Measurements from ENCODE around the gene LARGE1.

The LARGE1 gene

DNA sequence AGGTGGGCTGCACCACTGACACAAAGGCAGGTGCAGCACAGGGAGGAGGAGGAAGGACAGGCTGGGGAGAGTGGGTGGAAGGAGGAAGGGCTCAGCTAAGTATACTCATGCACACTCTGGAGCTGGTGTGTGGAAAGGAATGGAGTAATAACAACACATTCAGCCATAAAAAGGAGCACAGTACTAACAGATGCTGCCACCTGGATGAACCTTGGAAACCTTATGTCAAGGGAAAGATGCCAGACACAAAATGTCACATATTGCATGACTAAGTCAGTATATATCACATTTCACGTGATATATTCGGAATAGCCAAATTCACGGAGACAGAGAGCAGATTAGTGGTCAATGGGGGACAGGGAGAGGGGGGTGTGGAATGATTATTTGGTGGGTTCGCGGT is 472.5 kb downstream of the LARGE1 start:
- intact Hi-C loops (cut with micrococcal nuclease): no loop called here
- no peaks in the 10 kb centered on the region for H3K36me3 Mint-ChIP-seq (ENCODE audit: low read depth)
- H3K9me3 Mint-ChIP-seq: peaks cover 28% of the 10 kb centered on the region
- H3K4me3 Mint-ChIP-seq: no peak overlapping the region
- no peak overlapping the region for H3K27ac Mint-ChIP-seq
- no peaks in the 10 kb centered on the region for H3K4me1 Mint-ChIP-seq (ENCODE audit: low read depth)
- H3K27me3 Mint-ChIP-seq: no peaks in the 10 kb centered on the region

DNA sequence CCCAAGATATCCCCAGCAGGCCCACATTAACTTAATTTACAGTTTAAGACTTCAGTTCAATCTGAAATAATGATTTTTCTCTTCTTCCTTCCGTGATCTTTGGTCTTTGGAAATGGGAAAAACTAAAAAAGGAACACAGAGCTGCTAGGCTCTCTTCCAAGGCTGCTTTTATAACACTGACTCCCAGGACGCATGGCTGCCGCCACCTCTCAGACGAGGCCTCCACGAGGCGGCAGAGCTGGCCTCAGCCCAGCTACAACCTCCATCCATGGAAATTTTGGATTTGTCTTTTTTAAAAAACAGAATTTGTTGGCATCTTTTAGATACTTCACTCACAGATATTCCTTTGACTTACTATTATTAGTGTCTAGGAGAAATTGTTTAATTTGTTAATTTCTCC is 476.6 kb downstream of the LARGE1 start:
- Mint-ChIP-seq H3K36me3 (ENCODE audit: low read depth) (no peaks in the 10 kb centered on the region), H3K9me3 (peaks cover 10% of the 10 kb centered on the region), H3K4me1 (ENCODE audit: low read depth) (no peaks in the 10 kb centered on the region), H3K4me3 (no peak overlapping the region), H3K27ac (no peak overlapping the region), H3K27me3 (no peaks in the 10 kb centered on the region)
- intact Hi-C loops (cut with micrococcal nuclease): no loop called here

DNA sequence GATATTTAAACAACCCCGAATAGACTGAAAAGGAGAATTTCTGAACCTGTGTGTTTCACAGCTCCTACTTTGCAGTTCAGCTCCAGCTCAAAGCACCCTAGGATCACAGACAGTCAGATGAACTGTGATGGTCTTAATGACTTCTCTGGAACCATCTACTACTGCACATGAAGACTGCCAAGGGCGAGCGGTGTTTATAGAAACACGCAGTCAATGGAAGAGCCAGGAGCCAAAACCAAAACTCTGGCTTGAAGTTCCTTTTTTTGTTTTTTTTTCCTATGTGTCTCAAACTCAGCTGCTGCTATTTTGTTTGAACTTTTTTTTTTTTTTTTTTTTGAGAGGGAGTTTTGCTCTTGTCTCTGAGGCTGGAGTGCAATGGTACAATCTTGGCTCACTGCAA is 479.5 kb downstream of the LARGE1 start:
- Mint-ChIP-seq H3K27ac (no peak overlapping the region), H3K9me3 (no peaks in the 10 kb centered on the region), H3K27me3 (no peaks in the 10 kb centered on the region), H3K4me3 (no peak overlapping the region), H3K36me3 (ENCODE audit: low read depth) (no peaks in the 10 kb centered on the region), H3K4me1 (ENCODE audit: low read depth) (no peaks in the 10 kb centered on the region)
- intact Hi-C loops (cut with micrococcal nuclease): no loop called here

DNA sequence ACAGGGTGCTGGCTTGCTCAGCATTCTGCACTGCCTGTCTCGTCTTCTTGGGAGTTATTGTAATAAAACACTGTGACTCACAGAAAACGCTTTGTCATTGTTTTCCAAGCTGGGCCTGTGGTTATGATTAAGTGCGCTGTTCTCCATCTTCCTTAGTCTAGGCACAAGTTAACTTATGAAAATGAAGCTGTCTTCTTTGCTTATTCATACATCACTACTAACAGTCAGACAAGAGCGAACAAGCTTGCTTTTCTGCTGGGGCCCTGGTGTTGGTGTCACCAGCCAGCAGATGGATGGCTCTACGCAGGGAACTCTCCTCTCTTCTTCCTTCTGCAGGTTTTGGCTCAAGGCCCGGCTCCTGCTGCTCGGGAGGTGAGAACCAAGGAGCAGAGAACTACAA is 482.0 kb downstream of the LARGE1 start:
- no peaks in the 10 kb centered on the region for H3K9me3 Mint-ChIP-seq
- no peak overlapping the region for H3K4me3 Mint-ChIP-seq
- H3K27ac Mint-ChIP-seq: no peak overlapping the region
- H3K27me3 Mint-ChIP-seq: no peaks in the 10 kb centered on the region
- intact Hi-C loops (cut with micrococcal nuclease): no loop called here
- H3K36me3 Mint-ChIP-seq (ENCODE audit: low read depth): no peaks in the 10 kb centered on the region
- H3K4me1 Mint-ChIP-seq (ENCODE audit: low read depth): no peaks in the 10 kb centered on the region

DNA sequence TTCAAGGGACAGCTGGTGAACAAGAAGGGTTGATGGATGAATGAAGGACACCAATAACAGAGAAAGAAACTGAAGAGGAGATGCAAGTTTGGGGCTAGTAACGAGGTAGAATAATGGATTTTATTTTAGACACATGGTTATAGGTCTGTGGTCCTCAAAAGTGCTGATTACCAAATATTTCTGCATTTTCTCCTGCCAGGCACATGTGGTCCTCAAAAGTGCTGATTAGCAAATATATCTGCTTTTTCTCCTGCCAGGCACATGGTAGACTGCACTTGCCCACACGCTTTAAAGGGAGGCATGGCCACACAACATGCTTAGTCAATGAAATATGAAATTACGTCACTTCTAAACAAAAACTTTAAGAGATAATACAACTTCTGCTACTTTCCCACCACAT is 489.0 kb downstream of the LARGE1 start:
- intact Hi-C loops (cut with micrococcal nuclease): no loop called here
- no peaks in the 10 kb centered on the region for H3K36me3 Mint-ChIP-seq (ENCODE audit: low read depth)
- no peak overlapping the region for H3K4me3 Mint-ChIP-seq
- H3K27ac Mint-ChIP-seq: no peak overlapping the region
- H3K4me1 Mint-ChIP-seq (ENCODE audit: low read depth): no peaks in the 10 kb centered on the region
- peaks cover 13% of the 10 kb centered on the region for H3K9me3 Mint-ChIP-seq
- H3K27me3 Mint-ChIP-seq: no peaks in the 10 kb centered on the region

DNA sequence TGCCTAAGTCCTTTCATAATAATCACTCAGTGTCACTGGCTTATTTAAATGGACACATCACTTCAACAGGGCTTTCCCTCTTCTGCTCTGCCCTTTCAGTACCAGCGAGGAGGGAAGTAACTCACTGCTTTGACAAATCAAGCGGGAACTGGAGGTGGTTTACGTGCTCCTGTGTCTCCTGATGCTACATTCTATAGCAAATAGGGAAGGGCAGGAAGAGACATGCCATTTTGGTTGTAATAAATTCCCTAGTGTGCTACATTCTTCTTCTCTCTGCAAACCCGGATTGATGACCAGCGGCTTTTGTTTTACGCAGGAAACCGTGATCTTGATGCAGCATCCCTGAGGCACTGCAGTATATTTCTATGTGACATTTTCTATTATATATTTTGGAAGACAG is 491.0 kb downstream of the LARGE1 start:
- no peaks in the 10 kb centered on the region for H3K27me3 Mint-ChIP-seq
- no peak overlapping the region for H3K4me3 Mint-ChIP-seq
- H3K4me1 Mint-ChIP-seq (ENCODE audit: low read depth): no peaks in the 10 kb centered on the region
- H3K27ac Mint-ChIP-seq: no peak overlapping the region
- no peaks in the 10 kb centered on the region for H3K36me3 Mint-ChIP-seq (ENCODE audit: low read depth)
- intact Hi-C loops (cut with micrococcal nuclease): no loop called here
- peaks cover 13% of the 10 kb centered on the region for H3K9me3 Mint-ChIP-seq

DNA sequence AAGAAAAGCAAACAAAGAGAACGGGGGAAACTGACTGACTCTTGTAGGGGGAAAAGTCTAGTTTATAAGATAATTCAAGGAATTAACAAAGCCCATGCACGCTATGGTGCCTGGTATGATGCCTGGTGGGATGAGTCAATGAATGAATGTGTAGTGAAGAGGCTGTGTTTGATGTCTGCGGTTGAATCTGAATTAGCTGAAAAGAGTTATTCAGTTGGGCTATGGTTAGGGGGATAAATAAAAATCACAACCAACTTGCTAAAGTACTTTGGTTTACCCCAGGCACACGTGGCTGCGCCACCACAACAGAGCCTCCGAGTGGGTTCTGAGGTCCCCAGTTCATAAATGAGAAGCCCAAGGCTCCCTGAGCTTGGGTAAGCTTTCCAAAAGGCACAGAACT is 492.8 kb downstream of the LARGE1 start:
- Mint-ChIP-seq H3K9me3 (peaks cover 13% of the 10 kb centered on the region), H3K4me3 (no peak overlapping the region), H3K27ac (no peak overlapping the region), H3K36me3 (ENCODE audit: low read depth) (no peaks in the 10 kb centered on the region), H3K27me3 (no peaks in the 10 kb centered on the region), H3K4me1 (ENCODE audit: low read depth) (no peaks in the 10 kb centered on the region)
- intact Hi-C loops (cut with micrococcal nuclease): no loop called here

DNA sequence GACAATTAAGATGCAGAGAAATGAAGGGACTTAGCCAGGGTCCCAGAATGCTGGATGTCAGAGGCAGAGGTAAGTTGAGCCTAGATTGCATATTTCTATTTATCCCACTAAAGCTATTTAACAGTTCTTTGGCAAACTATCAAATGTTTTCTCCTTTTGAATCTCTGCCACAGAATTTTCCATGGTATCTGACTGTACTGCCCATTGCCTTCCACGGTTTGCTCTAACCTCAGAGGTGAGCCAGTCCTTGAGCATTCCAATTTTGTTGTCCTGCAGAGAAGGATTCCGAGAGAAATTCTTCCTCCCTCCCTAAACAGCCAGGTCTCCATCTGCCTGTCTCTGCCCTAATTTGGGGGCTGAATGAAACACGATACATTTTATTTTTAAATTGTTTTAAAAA is 493.8 kb downstream of the LARGE1 start:
- no peak overlapping the region for H3K27ac Mint-ChIP-seq
- no peaks in the 10 kb centered on the region for H3K4me1 Mint-ChIP-seq (ENCODE audit: low read depth)
- no peaks in the 10 kb centered on the region for H3K27me3 Mint-ChIP-seq
- peaks cover 18% of the 10 kb centered on the region for H3K9me3 Mint-ChIP-seq
- no peaks in the 10 kb centered on the region for H3K36me3 Mint-ChIP-seq (ENCODE audit: low read depth)
- no peak overlapping the region for H3K4me3 Mint-ChIP-seq
- intact Hi-C loops (cut with micrococcal nuclease): no loop called here

DNA sequence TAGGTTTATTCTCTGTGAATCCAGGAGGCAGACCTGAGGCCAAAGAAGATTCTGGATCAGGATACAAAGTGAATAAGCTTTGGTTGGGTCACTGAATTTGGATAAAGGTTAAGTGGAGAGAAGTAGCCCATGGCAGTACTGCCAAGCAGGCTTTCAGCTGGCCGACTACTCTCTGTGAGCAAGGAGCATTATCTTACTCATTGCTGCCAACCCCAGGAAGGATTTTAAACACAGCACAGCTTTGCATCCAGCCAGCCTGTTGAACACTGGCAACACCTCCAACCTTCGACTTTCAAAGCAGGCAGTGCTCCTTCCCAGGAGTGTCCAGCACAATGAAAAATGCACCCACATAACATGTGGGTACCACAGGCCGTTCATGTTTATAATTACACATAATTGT is 498.4 kb downstream of the LARGE1 start:
- no peak overlapping the region for H3K4me3 Mint-ChIP-seq

DNA sequence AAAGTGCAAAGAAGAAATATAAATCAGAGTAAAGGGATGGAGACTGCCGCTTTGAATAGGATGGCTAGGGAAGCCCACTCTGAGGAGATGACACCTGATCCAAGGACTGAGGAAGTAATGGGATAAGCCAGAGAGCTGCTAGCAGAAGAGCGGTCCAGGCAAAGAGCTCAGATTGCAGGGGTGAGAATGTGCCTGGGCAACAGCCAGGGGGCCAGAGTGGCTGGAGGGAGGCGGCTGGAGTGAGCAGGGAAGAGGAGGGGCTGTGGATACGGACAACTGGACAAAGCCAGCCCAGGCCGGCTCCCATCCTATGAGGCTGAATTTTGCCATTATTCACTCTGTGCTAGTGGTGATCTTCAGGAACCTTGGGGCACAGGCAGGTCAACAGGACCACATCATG is 501.8 kb downstream of the LARGE1 start:
- Mint-ChIP-seq H3K27me3 (no peaks in the 10 kb centered on the region), H3K9me3 (peaks cover 61% of the 10 kb centered on the region), H3K27ac (no peak overlapping the region), H3K4me1 (ENCODE audit: low read depth) (no peaks in the 10 kb centered on the region), H3K36me3 (ENCODE audit: low read depth) (no peaks in the 10 kb centered on the region), H3K4me3 (no peak overlapping the region)
- intact Hi-C loops (cut with micrococcal nuclease): no loop called here

More for the DNA sequence above, 498.4 kb downstream of the LARGE1 start:
- intact Hi-C loops (cut with micrococcal nuclease): no loop called here
- Mint-ChIP-seq H3K27ac (no peak overlapping the region), H3K9me3 (peaks cover 44% of the 10 kb centered on the region), H3K36me3 (ENCODE audit: low read depth) (no peaks in the 10 kb centered on the region), H3K4me1 (ENCODE audit: low read depth) (no peaks in the 10 kb centered on the region), H3K27me3 (no peaks in the 10 kb centered on the region)

DNA sequence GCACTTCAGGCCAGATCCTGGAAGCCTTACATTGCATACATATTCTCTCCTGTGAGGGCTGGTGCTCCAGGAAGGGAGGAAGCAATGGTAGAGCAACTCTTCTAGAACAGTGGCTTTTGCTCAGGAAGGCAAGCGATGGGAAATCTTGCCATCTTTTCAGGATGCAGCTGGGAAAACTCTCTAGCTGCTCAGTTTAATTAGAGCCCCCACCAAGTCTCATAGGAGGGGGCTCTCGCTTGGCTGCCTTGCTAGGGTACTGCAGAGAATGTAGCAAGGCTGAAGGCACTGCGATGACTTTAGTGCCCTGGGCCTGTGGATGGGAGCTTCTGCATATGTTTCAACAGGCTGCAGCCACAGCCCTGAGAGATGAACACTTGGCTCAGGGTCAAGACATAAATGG is 504.9 kb downstream of the LARGE1 start:
- H3K27ac Mint-ChIP-seq: no peak overlapping the region
- H3K36me3 Mint-ChIP-seq (ENCODE audit: low read depth): no peaks in the 10 kb centered on the region
- H3K27me3 Mint-ChIP-seq: no peaks in the 10 kb centered on the region
- intact Hi-C loops (cut with micrococcal nuclease): no loop called here
- no peak overlapping the region for H3K4me3 Mint-ChIP-seq
- no peaks in the 10 kb centered on the region for H3K4me1 Mint-ChIP-seq (ENCODE audit: low read depth)
- H3K9me3 Mint-ChIP-seq: peaks cover 55% of the 10 kb centered on the region

DNA sequence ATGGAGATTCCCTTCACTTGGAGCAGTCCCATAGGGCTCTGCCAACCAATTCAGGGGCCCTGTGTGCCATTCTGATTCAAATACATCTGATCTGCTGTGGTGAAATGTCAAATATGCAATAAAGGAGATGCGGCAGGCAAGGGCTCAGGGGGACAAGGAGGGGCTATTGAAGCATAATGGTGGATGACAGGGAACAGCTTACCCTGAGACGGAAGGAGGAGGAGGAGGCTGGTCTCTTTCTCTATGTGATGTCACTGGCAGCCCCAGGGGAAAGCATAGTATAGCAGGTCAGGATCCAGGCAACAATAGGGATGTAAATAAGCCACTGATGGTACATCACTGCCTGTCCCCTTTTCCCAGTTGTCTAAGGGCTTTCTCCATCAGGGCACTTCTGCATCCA is 511.2 kb downstream of the LARGE1 start:
- no peak overlapping the region for H3K27ac Mint-ChIP-seq
- H3K4me3 Mint-ChIP-seq: no peak overlapping the region
- intact Hi-C loops (cut with micrococcal nuclease): no loop called here

DNA sequence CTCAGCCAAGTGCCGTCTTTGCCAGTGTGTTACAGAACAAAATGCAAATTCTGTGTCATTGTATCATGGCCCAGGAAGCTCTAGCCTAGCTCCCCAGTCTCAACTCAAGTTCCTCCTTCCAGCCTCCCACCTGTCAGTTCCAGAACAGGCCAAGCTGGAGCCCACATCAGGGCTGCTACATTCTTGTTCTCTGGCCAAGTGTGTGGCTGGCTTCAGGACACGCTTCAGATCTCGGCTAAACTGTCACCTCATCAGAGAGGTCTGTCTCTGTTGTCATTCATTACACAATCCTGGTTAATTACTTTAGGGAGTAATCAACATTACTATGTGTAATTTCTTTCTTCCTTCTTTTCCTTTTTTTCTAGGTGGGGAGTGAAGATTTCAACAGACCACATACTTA is 515.1 kb downstream of the LARGE1 start:
- Mint-ChIP-seq H3K9me3 (peaks cover 10% of the 10 kb centered on the region), H3K27ac (no peak overlapping the region), H3K36me3 (ENCODE audit: low read depth) (no peaks in the 10 kb centered on the region), H3K27me3 (no peaks in the 10 kb centered on the region), H3K4me3 (no peak overlapping the region), H3K4me1 (ENCODE audit: low read depth) (no peaks in the 10 kb centered on the region)
- intact Hi-C loops (cut with micrococcal nuclease): no loop called here

More for the DNA sequence above, 511.2 kb downstream of the LARGE1 start:
- Mint-ChIP-seq H3K9me3 (peaks cover 17% of the 10 kb centered on the region), H3K27me3 (no peaks in the 10 kb centered on the region), H3K36me3 (ENCODE audit: low read depth) (no peaks in the 10 kb centered on the region), H3K4me1 (ENCODE audit: low read depth) (no peaks in the 10 kb centered on the region)

DNA sequence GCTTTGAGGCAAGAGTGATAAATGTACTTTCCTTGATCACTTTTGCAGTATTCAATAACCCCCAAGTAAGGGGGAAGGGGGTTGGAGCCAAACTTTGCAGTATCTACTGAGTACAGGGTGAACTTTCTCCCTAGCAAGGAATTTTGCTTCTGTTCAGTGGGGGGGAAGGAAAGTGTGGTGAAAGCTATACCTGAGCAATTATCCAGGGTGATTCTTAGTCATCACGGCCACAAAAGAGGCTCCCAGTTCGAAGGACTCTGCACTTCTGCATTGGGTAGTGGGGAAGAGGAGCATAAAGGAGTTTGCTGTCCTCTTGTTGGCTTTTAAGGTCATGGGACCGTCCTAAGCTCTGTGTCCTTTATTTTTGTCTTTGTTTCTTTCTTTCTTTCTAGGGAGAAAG is 515.6 kb downstream of the LARGE1 start:
- H3K4me3 Mint-ChIP-seq: no peak overlapping the region
- no peaks in the 10 kb centered on the region for H3K4me1 Mint-ChIP-seq (ENCODE audit: low read depth)
- no peaks in the 10 kb centered on the region for H3K36me3 Mint-ChIP-seq (ENCODE audit: low read depth)
- H3K27me3 Mint-ChIP-seq: no peaks in the 10 kb centered on the region
- no peak overlapping the region for H3K27ac Mint-ChIP-seq
- peaks cover 6% of the 10 kb centered on the region for H3K9me3 Mint-ChIP-seq
- intact Hi-C loops (cut with micrococcal nuclease): no loop called here

DNA sequence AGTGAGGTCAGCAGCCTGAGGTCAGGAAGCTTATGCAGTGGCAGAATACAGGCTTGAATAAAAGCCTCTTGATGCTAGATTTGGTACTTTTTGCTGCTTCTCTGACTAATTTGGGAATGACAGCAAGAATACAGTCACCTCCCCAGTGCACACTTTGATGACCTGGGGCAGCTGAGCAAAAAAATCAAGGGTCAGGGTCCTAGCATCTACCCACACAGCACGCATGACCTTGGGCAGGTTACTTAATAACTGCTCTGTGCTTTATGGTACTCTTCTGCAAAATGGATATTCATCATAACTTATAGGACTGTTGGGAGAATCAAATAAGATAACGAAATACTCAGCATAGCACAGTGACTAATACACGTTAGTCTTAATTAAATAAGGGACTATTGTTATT is 518.0 kb downstream of the LARGE1 start:
- Mint-ChIP-seq H3K4me3 (no peak overlapping the region), H3K27ac (no peak overlapping the region), H3K9me3 (peaks cover 11% of the 10 kb centered on the region), H3K4me1 (ENCODE audit: low read depth) (no peaks in the 10 kb centered on the region), H3K27me3 (no peaks in the 10 kb centered on the region), H3K36me3 (ENCODE audit: low read depth) (no peaks in the 10 kb centered on the region)
- intact Hi-C loops (cut with micrococcal nuclease): no loop called here

DNA sequence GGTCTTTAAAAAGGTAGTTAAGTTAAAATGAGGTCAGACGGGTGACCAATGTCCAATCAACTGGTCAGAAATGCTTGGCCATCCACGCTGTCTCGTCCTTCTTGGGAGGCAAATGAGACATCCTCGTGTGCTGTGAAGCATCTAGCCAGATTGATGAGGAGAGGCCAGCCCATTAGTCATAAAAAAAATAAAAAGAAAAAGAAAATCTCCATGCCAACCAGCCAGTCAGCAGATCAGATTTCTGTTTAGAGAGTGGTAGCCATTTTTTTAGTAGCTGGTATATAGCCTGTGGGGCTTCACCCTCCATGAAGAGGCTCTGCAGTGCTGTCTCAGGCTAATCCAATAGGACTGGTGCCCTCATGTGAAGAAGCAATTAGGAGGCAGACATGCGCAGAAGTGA is 519.0 kb downstream of the LARGE1 start:
- intact Hi-C loops (cut with micrococcal nuclease): no loop called here
- no peak overlapping the region for H3K27ac Mint-ChIP-seq
- H3K9me3 Mint-ChIP-seq: peaks cover 11% of the 10 kb centered on the region
- no peaks in the 10 kb centered on the region for H3K27me3 Mint-ChIP-seq
- no peak overlapping the region for H3K4me3 Mint-ChIP-seq
- no peaks in the 10 kb centered on the region for H3K4me1 Mint-ChIP-seq (ENCODE audit: low read depth)
- H3K36me3 Mint-ChIP-seq (ENCODE audit: low read depth): no peaks in the 10 kb centered on the region

Measured in dendritic cell treated with granulocyte-macrophage colony-stimulating factor and Interleukin-4, amounts not matched to agents 40 ng/mL and 50 ng/mL, for 4 days (primary cell).